Caco-2 (cell line): ENCODE measurements around the gene MAP2K5. TPM values are rescaled to one million over a fixed set of nuclear protein-coding genes. Genes with fewer than 3 reads are reported as not detected.

Experiments used
- BruUV-seq: library from RNA; stranded (reverse); fragments of 400-500 nt; replicated peaks from 2 replicates; lab custom pipeline; 2021; lab: Mats Ljungman, UMichigan
- CTCF ChIA-PET: fragments of 300-600 bp; sonication (Branson Sonifier 250); formaldehyde crosslinking; loops from one replicate; lab custom pipeline; 2022; ENCODE audit warnings: antibody characterized with exemption; lab: Charles Lee
- POLR2A ChIA-PET: fragments of 300-600 bp; sonication (Branson Sonifier 250); formaldehyde crosslinking; loops from one replicate; lab custom pipeline; 2022; ENCODE audit warnings: antibody characterized with exemption; lab: Charles Lee
- DNase-seq, 2 experiments: peaks; one replicate each; pipeline versions ENCODE4 v3.0.0 to v3.0.0-alpha.2; 2020 to 2022
- H3K27me3 ChIP-seq: replicated peaks from 2 replicates; pipeline ENCODE4 v1.6.0; 2011; ENCODE audit warnings: low read length; ENCODE audit not compliant: control insufficient read depth, insufficient read depth
- H3K36me3 ChIP-seq: 2 replicates; pipeline ENCODE4 v1.5.1; 2011; ENCODE audit warnings: low read length; ENCODE audit not compliant: control insufficient read depth, insufficient read depth
- H3K4me1 ChIP-seq: fragments of 250-450 bp; sonication (Bioruptor Pico); 2 replicates; pipeline ENCODE4 v1.5.1; 2020; ENCODE audit warnings: mild to moderate bottlenecking
- H3K4me3 ChIP-seq: 2 replicates; pipeline ENCODE4 v1.5.1; 2011; ENCODE audit warnings: low read depth, mild to moderate bottlenecking, control low read depth, low read length
- H3K9me3 ChIP-seq: fragments of 250-450 bp; sonication (Bioruptor Pico); 2 replicates; pipeline ENCODE4 v1.5.1; 2020; ENCODE audit warnings: mild to moderate bottlenecking, moderate library complexity
- H3K27ac Mint-ChIP-seq: one replicate; pipeline ENCODE4 v1.8.0; 2022; ENCODE audit warnings: mixed read lengths; ENCODE audit not compliant: unreplicated experiment
- H3K27me3 Mint-ChIP-seq: one replicate; pipeline ENCODE4 v1.8.0; 2022; ENCODE audit warnings: mixed read lengths; ENCODE audit not compliant: insufficient read depth, unreplicated experiment
- H3K36me3 Mint-ChIP-seq: one replicate; pipeline ENCODE4 v1.8.0; 2022; ENCODE audit warnings: mild to moderate bottlenecking, mixed read lengths; ENCODE audit not compliant: insufficient read depth, unreplicated experiment
- H3K4me1 Mint-ChIP-seq: one replicate; pipeline ENCODE4 v1.8.0; 2022; ENCODE audit warnings: low read depth, mixed read lengths; ENCODE audit not compliant: unreplicated experiment
- H3K4me3 Mint-ChIP-seq: one replicate; pipeline ENCODE4 v1.8.0; 2022; ENCODE audit warnings: mild to moderate bottlenecking, moderate library complexity, mixed read lengths; ENCODE audit not compliant: unreplicated experiment
- H3K9me3 Mint-ChIP-seq: one replicate; pipeline ENCODE4 v1.8.0; 2022; ENCODE audit warnings: mixed read lengths; ENCODE audit not compliant: unreplicated experiment
- intact Hi-C: fragments of 100-400 bp; cut with micrococcal nuclease; formaldehyde crosslinking; loops from one replicate; pipeline ENCODE4 v1.10.0; 2022; ENCODE audit not compliant: unreplicated experiment
- total RNA-seq: library from RNA; stranded (reverse); gene quantifications from 2 replicates; pipeline ENCODE4 v1.2.3, GENCODE V29; 2022
- TF ChIP-seq, protein P1 (sequence below), 2 experiments: fragments of 200-600 bp in 1 of 2; IDR thresholded peaks; 1 replicate in 1 of 2; 2 replicates in 1 of 2; pipeline versions ENCODE4 v1.5.1 to v1.8.0; 2011 to 2022; ENCODE audit warnings: antibody characterized with exemption in 1 of 2, control low read depth in 1 of 2, inconsistent platforms in 1 of 2, low read depth in 1 of 2, low read length in 1 of 2, mild to moderate bottlenecking in 1 of 2, moderate library complexity in 1 of 2; ENCODE audit not compliant: insufficient read depth in 1 of 2, severe bottlenecking in 1 of 2, unreplicated experiment in 1 of 2

The MAP2K5 gene
- total RNA-seq, 1 experiment from 2014 or later, result 12.2 TPM

DNA sequence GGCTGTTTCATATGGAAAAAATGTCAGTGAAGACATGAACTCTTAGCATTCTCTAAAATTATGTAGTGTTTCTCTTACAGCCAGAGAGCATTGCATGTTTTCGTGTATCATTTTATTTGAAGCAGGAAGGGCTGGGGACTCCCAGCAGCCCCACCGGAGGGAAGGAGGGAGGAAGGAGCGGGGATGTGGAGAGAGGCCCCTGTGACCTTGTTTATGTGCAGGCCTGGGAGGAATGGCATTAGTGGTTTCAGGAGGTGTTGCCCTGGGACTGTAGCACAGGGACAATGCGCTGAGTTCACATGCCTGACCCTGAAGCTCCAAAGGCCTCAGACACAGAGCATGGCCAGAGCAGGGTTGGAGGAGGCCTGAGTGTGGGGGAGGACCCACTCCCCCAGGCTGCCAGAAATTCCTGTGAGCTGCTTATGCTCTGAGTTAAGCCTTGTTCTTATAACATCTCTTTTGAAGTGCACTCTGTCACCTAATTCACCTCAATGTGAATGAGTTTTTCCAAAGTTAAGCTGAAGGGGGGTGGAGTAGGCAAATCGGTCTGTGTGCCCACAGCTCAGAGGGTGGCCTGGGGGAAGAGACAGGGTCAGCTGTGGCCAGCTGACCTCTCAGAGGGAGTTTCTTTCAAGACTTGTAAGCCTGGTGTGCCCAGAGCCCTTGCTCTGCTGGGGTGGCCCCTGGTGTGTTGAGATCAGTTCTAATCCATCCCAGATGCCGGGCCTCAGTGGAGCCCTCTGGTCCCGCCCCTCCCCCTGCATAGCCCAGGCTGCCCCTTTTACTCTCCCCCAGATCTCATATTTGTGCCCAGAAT, 301.3 kb downstream of the MAP2K5 start:
- Histone ChIP-seq H3K9me3 (no peaks in the 10 kb centered on the region), H3K27me3 (no peaks in the 10 kb centered on the region), H3K36me3 (no peaks in the 10 kb centered on the region), H3K4me3 (no peak overlapping the region), H3K4me1 (peaks cover 37% of the 10 kb centered on the region)
- intact Hi-C loops, result loop anchor here (1.0 to 10.0 kb wide), 2 partner anchors 73 to 799 kb away; no protein-coding TSS in a partner anchor
- BruUV-seq, result no TSS peak
- peak overlapping the region; percentile 33 for H3K4me3 Mint-ChIP-seq
- peak; percentile 86 to 89 for DNase-seq
- no peaks in the 10 kb centered on the region for H3K9me3 Mint-ChIP-seq
- H3K27me3 Mint-ChIP-seq, result no peaks in the 10 kb centered on the region
- POLR2A ChIA-PET, result interaction anchor here (0.6 to 1.5 kb wide), 8 partner anchors 11 to 1205 kb away, joined by 3 to 5 read pairs (median 3); partner anchors contain the start of gene PIAS1
- H3K36me3 Mint-ChIP-seq, result peaks cover 15% of the 10 kb centered on the region
- CTCF ChIA-PET, result interaction anchor here (1.0 kb wide), 1 partner anchor 118 kb away, joined by 4 read pairs; no protein-coding TSS in a partner anchor
- peak overlapping the region; percentile 92 for H3K27ac Mint-ChIP-seq
- TF ChIP-seq, protein P1, sequence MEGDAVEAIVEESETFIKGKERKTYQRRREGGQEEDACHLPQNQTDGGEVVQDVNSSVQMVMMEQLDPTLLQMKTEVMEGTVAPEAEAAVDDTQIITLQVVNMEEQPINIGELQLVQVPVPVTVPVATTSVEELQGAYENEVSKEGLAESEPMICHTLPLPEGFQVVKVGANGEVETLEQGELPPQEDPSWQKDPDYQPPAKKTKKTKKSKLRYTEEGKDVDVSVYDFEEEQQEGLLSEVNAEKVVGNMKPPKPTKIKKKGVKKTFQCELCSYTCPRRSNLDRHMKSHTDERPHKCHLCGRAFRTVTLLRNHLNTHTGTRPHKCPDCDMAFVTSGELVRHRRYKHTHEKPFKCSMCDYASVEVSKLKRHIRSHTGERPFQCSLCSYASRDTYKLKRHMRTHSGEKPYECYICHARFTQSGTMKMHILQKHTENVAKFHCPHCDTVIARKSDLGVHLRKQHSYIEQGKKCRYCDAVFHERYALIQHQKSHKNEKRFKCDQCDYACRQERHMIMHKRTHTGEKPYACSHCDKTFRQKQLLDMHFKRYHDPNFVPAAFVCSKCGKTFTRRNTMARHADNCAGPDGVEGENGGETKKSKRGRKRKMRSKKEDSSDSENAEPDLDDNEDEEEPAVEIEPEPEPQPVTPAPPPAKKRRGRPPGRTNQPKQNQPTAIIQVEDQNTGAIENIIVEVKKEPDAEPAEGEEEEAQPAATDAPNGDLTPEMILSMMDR (IDR thresholded peaks at IDR 0.05; ENCODE audit: insufficient read depth in 1 of 2, low read depth in 1 of 2, low read length in 1 of 2, severe bottlenecking in 1 of 2, unreplicated experiment in 1 of 2), result no peak
- H3K4me1 Mint-ChIP-seq, result peaks cover 27% of the 10 kb centered on the region

DNA sequence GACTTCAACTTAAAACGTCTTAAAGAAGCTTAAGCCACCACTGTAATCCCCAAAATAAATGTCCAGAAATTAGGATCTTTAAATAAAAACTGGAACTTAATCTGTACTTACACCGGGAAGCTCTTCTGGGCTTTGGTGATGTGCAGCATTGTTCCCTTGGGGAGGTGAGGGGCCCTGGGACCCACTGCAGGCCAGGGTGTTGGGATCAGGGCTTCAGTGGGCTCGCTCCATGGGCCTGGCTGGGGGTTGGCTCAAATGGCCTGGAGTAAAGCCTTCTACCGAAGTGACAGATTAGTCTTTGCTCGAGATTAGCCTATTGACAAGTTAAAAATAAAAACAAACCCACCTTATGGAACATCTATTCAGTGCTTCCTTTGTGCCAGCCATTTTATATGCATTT, 303.5 kb downstream of the MAP2K5 start:
- H3K4me3 ChIP-seq, result no peak overlapping the region
- BruUV-seq, result no TSS peak
- no peak overlapping the region for H3K27ac Mint-ChIP-seq
- H3K27me3 ChIP-seq, result no peaks in the 10 kb centered on the region
- no peak overlapping the region for H3K4me3 Mint-ChIP-seq
- no peaks in the 10 kb centered on the region for H3K27me3 Mint-ChIP-seq
- no peaks in the 10 kb centered on the region for H3K36me3 Mint-ChIP-seq
- intact Hi-C loops, result loop anchor here (10.0 kb wide), 1 partner anchor 801 kb away; no protein-coding TSS in a partner anchor
- TF ChIP-seq, protein P1 (IDR thresholded peaks at IDR 0.05; ENCODE audit: insufficient read depth in 1 of 2, low read depth in 1 of 2, low read length in 1 of 2, severe bottlenecking in 1 of 2, unreplicated experiment in 1 of 2), result no peak
- no peaks in the 10 kb centered on the region for H3K9me3 Mint-ChIP-seq
- no peaks in the 10 kb centered on the region for H3K36me3 ChIP-seq
- POLR2A ChIA-PET, result interaction anchor here (0.5 kb wide), 1 partner anchor 38 kb away, joined by 3 read pairs; no protein-coding TSS in a partner anchor
- no peaks in the 10 kb centered on the region for H3K9me3 ChIP-seq
- CTCF ChIA-PET, result no interaction called here
- H3K4me1 Mint-ChIP-seq, result peaks cover 24% of the 10 kb centered on the region
- H3K4me1 ChIP-seq, result peaks cover 36% of the 10 kb centered on the region
- no peak for DNase-seq

DNA sequence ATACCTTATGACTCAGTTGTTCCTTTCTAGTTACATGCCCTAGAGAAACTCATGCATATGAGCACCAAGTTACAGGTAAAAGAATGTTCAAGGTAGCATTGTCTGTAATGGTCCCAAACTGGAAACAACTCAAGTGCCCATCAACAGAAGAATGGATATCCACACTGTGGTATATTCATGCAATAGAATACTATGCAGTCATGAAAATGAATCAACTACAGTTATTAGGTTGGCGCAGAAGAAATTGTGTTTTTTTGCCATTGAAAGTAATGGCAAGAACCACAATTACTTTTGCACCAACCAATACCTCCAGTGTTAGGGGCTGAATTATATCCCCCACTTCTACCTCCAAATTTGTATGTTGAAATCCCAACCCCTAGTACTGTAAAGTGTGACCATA, 307.0 kb downstream of the MAP2K5 start:
- TF ChIP-seq, protein P1 (IDR thresholded peaks at IDR 0.05; ENCODE audit: insufficient read depth in 1 of 2, low read depth in 1 of 2, low read length in 1 of 2, severe bottlenecking in 1 of 2, unreplicated experiment in 1 of 2), result no peak
- no peaks in the 10 kb centered on the region for H3K36me3 ChIP-seq
- DNase-seq, result no peak
- H3K4me3 Mint-ChIP-seq, result no peak overlapping the region
- no peaks in the 10 kb centered on the region for H3K9me3 ChIP-seq
- H3K4me3 ChIP-seq, result no peak overlapping the region
- H3K4me1 ChIP-seq, result peaks cover 21% of the 10 kb centered on the region
- BruUV-seq, result no TSS peak
- no peak overlapping the region for H3K27ac Mint-ChIP-seq
- POLR2A ChIA-PET, result no interaction called here
- CTCF ChIA-PET, result no interaction called here
- H3K27me3 ChIP-seq, result no peaks in the 10 kb centered on the region
- intact Hi-C loops, result loop anchor here (10.0 kb wide), 1 partner anchor 805 kb away; no protein-coding TSS in a partner anchor
- H3K4me1 Mint-ChIP-seq, result peaks cover 12% of the 10 kb centered on the region
- no peaks in the 10 kb centered on the region for H3K27me3 Mint-ChIP-seq
- H3K9me3 Mint-ChIP-seq, result no peaks in the 10 kb centered on the region
- no peaks in the 10 kb centered on the region for H3K36me3 Mint-ChIP-seq
